Stimulated activated CD8-positive, alpha-beta memory T cell treated with anti-CD3 and anti-CD28 coated beads, Interleukin-4, amount 100 ng/mL, for 4 hours (primary cell): ENCODE measurements around the gene SRXN1.

Source experiments
- DNase-seq, 2 donors: peaks; one replicate each; pipeline ENCODE4 v3.0.0-alpha.2; 2020; ENCODE audit warnings: low read depth in 2 of 2, low spot score in 1 of 2

Gene SRXN1

GRCh38 chr20:675453-676314 lies 22.7 kb upstream of the SRXN1 start, which contains the start of gene SCRT2:
SCRT2 (minus strand) TSS chr20:675802; CDS start chr20:675601, 201 bp downstream.
- DNase-seq = peak; percentile 12 to 25

GRCh38 chr20:675033-675452 lies 22.0 kb upstream of the SRXN1 start:
- DNase-seq = no peak

- no peak for DNase-seq
Observed at GRCh38 chr20:673603-674001, 20.6 kb upstream of the SRXN1 start.

- no peak for DNase-seq
Observed at GRCh38 chr20:672963-673602, 20.1 kb upstream of the SRXN1 start.

- no peak for DNase-seq
Observed at GRCh38 chr20:671252-672030, 18.4 kb upstream of the SRXN1 start.

GRCh38 chr20:669573-669972 lies 16.6 kb upstream of the SRXN1 start:
- DNase-seq = no peak

GRCh38 chr20:668638-669037 lies 15.6 kb upstream of the SRXN1 start:
- no peak for DNase-seq

GRCh38 chr20:668050-668449 lies 15.1 kb upstream of the SRXN1 start:
- DNase-seq = no peak

- peak; percentile 29 to 36 for DNase-seq
Observed at GRCh38 chr20:667351-668034, 14.5 kb upstream of the SRXN1 start.

- no peak for DNase-seq
Observed at GRCh38 chr20:666877-667276, 13.9 kb upstream of the SRXN1 start.

- no peak for DNase-seq
Observed at GRCh38 chr20:665276-665675, 12.3 kb upstream of the SRXN1 start.

GRCh38 chr20:664576-664975 lies 11.6 kb upstream of the SRXN1 start:
- no peak for DNase-seq

GRCh38 chr20:664151-664550 lies 11.2 kb upstream of the SRXN1 start:
- DNase-seq = no peak

GRCh38 chr20:663315-664090 lies 10.5 kb upstream of the SRXN1 start:
- no peak for DNase-seq

GRCh38 chr20:662277-663192 lies 9.5 kb upstream of the SRXN1 start:
- no peak for DNase-seq

- DNase-seq = no peak
Observed at GRCh38 chr20:661474-662270, 8.7 kb upstream of the SRXN1 start.

- DNase-seq = no peak
Observed at GRCh38 chr20:658731-659291, 5.8 kb upstream of the SRXN1 start.

GRCh38 chr20:658202-658601 lies 5.2 kb upstream of the SRXN1 start:
- no peak for DNase-seq
